OCI-M2 (cell line): ENCODE measurements around the gene PTP4A2.

ENCODE experiments used
- DNase-seq: peaks from one replicate; lab custom pipeline; 2025; ENCODE audit not compliant: unreplicated experiment; lab: John Stamatoyannopoulos, UW

The PTP4A2 gene

GRCh38 chr1:31891280-31891679, 46.9 kb downstream of the PTP4A2 start:
- DNase-seq = no peak

- no peak for DNase-seq
Observed at GRCh38 chr1:31888291-31888690, 49.9 kb downstream of the PTP4A2 start.

GRCh38 chr1:31886866-31887265, 51.3 kb downstream of the PTP4A2 start:
- no peak for DNase-seq

- no peak for DNase-seq
Observed at GRCh38 chr1:31885851-31886250, 52.3 kb downstream of the PTP4A2 start.

- DNase-seq = no peak
Observed at GRCh38 chr1:31883357-31883942, 54.7 kb downstream of the PTP4A2 start.

- no peak for DNase-seq
Observed at GRCh38 chr1:31881688-31882000, 56.5 kb downstream of the PTP4A2 start.

GRCh38 chr1:31880957-31881687, 57.0 kb downstream of the PTP4A2 start:
- DNase-seq = no peak

- DNase-seq = no peak
Observed at GRCh38 chr1:31879981-31880608, 58.1 kb downstream of the PTP4A2 start.

GRCh38 chr1:31878058-31878457, 60.1 kb downstream of the PTP4A2 start:
- no peak for DNase-seq

GRCh38 chr1:31877544-31877943, 60.6 kb downstream of the PTP4A2 start:
- no peak for DNase-seq

- DNase-seq = no peak
Observed at GRCh38 chr1:31875636-31876236, 62.4 kb downstream of the PTP4A2 start.

- DNase-seq = no peak
Observed at GRCh38 chr1:31874942-31875341, 63.2 kb downstream of the PTP4A2 start.

GRCh38 chr1:31872658-31873636, 65.2 kb downstream of the PTP4A2 start:
- no peak for DNase-seq

GRCh38 chr1:31871703-31872102, 66.5 kb downstream of the PTP4A2 start:
- no peak for DNase-seq

- no peak for DNase-seq
Observed at GRCh38 chr1:31870086-31870736, 68.0 kb downstream of the PTP4A2 start.

- DNase-seq = no peak
Observed at GRCh38 chr1:31869449-31869848, 68.7 kb downstream of the PTP4A2 start.

- DNase-seq = no peak
Observed at GRCh38 chr1:31868862-31869261, 69.3 kb downstream of the PTP4A2 start.

- DNase-seq = no peak
Observed at GRCh38 chr1:31867546-31867945, 70.6 kb downstream of the PTP4A2 start.

GRCh38 chr1:31866450-31867032, 71.6 kb downstream of the PTP4A2 start:
- no peak for DNase-seq
